Mesenchymal stem cell (in vitro differentiated cells and primary cell): ENCODE results near the gene GSN.
A peak's percentile ranks its signal among the peaks of the same experiment; 100 is the strongest.

Source experiments
- DNase-seq: peaks from one replicate; pipeline ENCODE4 v3.0.0-alpha.2; 2013
- H2AFZ ChIP-seq: one replicate; pipeline ENCODE4 v1.6.1; 2013; ENCODE audit warnings: low read depth, mild to moderate bottlenecking, control low read depth, inconsistent platforms, low read length, moderate library complexity
- H2AK5ac ChIP-seq: 2 replicates; pipeline ENCODE4 v1.6.1; 2013; ENCODE audit warnings: low read length, moderate library complexity, mild to moderate bottlenecking, inconsistent platforms; ENCODE audit not compliant: severe bottlenecking
- H2BK120ac ChIP-seq: one replicate; pipeline ENCODE4 v1.6.1; 2013; ENCODE audit warnings: low read depth, mild to moderate bottlenecking, inconsistent platforms, low read length, moderate library complexity
- H2BK12ac ChIP-seq, 2 experiments: one replicate each; pipeline ENCODE4 v1.6.1; 2013; ENCODE audit warnings: inconsistent platforms in 2 of 2, low read length in 2 of 2, mild to moderate bottlenecking in 2 of 2, moderate library complexity in 2 of 2, control low read depth in 1 of 2
- H2BK15ac ChIP-seq: one replicate; pipeline ENCODE4 v1.6.1; 2013; ENCODE audit warnings: mild to moderate bottlenecking, low read depth, inconsistent platforms; ENCODE audit not compliant: poor library complexity, severe bottlenecking
- H2BK5ac ChIP-seq: 2 replicates; pipeline ENCODE4 v1.6.1; 2013; ENCODE audit warnings: low read depth, mild to moderate bottlenecking, low read length, control low read depth, inconsistent platforms; ENCODE audit not compliant: poor library complexity, severe bottlenecking
- H3K14ac ChIP-seq, 2 experiments: one replicate each; pipeline ENCODE4 v1.6.1; 2013; ENCODE audit warnings: inconsistent platforms in 2 of 2, low read length in 2 of 2, control low read depth in 1 of 2, mild to moderate bottlenecking in 1 of 2, moderate library complexity in 1 of 2
- H3K18ac ChIP-seq, 2 experiments: one replicate each; pipeline ENCODE4 v1.6.1; 2013; ENCODE audit warnings: inconsistent platforms in 2 of 2, low read length in 2 of 2, control low read depth in 1 of 2, low read depth in 1 of 2, mild to moderate bottlenecking in 1 of 2
- H3K23ac ChIP-seq, 2 experiments: one replicate each; pipeline ENCODE4 v1.6.1; 2013; ENCODE audit warnings: inconsistent platforms in 2 of 2, low read length in 2 of 2, mild to moderate bottlenecking in 2 of 2, moderate library complexity in 2 of 2, control low read depth in 1 of 2
- H3K27ac ChIP-seq: 2 replicates; pipeline ENCODE4 v1.5.1; 2013; ENCODE audit warnings: mild to moderate bottlenecking, moderate library complexity, low read length, control low read depth, inconsistent platforms; ENCODE audit not compliant: poor library complexity, severe bottlenecking
- H3K27me3 ChIP-seq, 2 experiments: 2 replicates each; pipeline versions ENCODE4 v1.6.1 to v1.7.0; 2013; ENCODE audit warnings: low read length in 2 of 2, mild to moderate bottlenecking in 2 of 2, moderate library complexity in 2 of 2, control low read depth in 1 of 2, inconsistent platforms in 1 of 2; ENCODE audit not compliant: control insufficient read depth in 1 of 2, insufficient read depth in 1 of 2
- H3K36me3 ChIP-seq, 2 experiments: 2 replicates each; pipeline versions ENCODE4 v1.6.1 to v1.7.0; 2013; ENCODE audit warnings: low read length in 2 of 2, control low read depth in 1 of 2, inconsistent platforms in 1 of 2, low read depth in 1 of 2, mild to moderate bottlenecking in 1 of 2; ENCODE audit not compliant: insufficient read depth in 2 of 2, control insufficient read depth in 1 of 2
- H3K4ac ChIP-seq, 2 experiments: one replicate each; pipeline ENCODE4 v1.6.1; 2013; ENCODE audit warnings: inconsistent platforms in 2 of 2, low read length in 2 of 2, mild to moderate bottlenecking in 2 of 2, moderate library complexity in 2 of 2, control low read depth in 1 of 2, low read depth in 1 of 2
- H3K4me1 ChIP-seq: 2 replicates; pipeline ENCODE4 v1.6.1; 2013; ENCODE audit warnings: low read depth, low read length, control low read depth; ENCODE audit not compliant: control insufficient read depth, insufficient read depth
- H3K4me2 ChIP-seq: 2 replicates; pipeline ENCODE4 v1.6.1; 2013; ENCODE audit warnings: low read length, mild to moderate bottlenecking, inconsistent platforms; ENCODE audit not compliant: poor library complexity, severe bottlenecking
- H3K4me3 ChIP-seq, 2 experiments: 2 replicates each; pipeline versions ENCODE4 v1.5.1 to v1.7.0; 2013; ENCODE audit warnings: low read length in 2 of 2, mild to moderate bottlenecking in 2 of 2, control low read depth in 1 of 2, low read depth in 1 of 2; ENCODE audit not compliant: insufficient read depth in 1 of 2
- H3K79me1 ChIP-seq: replicated peaks from 2 replicates; pipeline ENCODE4 v1.6.1; 2013; ENCODE audit warnings: mild to moderate bottlenecking, control low read depth, low read length, inconsistent platforms; ENCODE audit not compliant: poor library complexity, severe bottlenecking
- H3K9ac ChIP-seq: 2 replicates; pipeline ENCODE4 v1.7.0; 2013; ENCODE audit warnings: mild to moderate bottlenecking, low read length, moderate library complexity
- H3K9me3 ChIP-seq: 2 replicates; pipeline ENCODE4 v1.7.0; 2013; ENCODE audit warnings: mild to moderate bottlenecking, low read length; ENCODE audit not compliant: control insufficient read depth
- H4K8ac ChIP-seq: one replicate; pipeline ENCODE4 v1.6.1; 2013; ENCODE audit warnings: inconsistent platforms, mild to moderate bottlenecking, low read length, moderate library complexity
- H4K91ac ChIP-seq: one replicate; pipeline ENCODE4 v1.6.1; 2013; ENCODE audit warnings: mild to moderate bottlenecking, low read length, inconsistent platforms
- WGBS: methylation state at CpG from one replicate; pipeline ENCODE4 v1.1.7; 2013; ENCODE audit warnings: mixed read lengths; 5-methylcytosine and 5-hydroxymethylcytosine counted together

GSN gene

DNA sequence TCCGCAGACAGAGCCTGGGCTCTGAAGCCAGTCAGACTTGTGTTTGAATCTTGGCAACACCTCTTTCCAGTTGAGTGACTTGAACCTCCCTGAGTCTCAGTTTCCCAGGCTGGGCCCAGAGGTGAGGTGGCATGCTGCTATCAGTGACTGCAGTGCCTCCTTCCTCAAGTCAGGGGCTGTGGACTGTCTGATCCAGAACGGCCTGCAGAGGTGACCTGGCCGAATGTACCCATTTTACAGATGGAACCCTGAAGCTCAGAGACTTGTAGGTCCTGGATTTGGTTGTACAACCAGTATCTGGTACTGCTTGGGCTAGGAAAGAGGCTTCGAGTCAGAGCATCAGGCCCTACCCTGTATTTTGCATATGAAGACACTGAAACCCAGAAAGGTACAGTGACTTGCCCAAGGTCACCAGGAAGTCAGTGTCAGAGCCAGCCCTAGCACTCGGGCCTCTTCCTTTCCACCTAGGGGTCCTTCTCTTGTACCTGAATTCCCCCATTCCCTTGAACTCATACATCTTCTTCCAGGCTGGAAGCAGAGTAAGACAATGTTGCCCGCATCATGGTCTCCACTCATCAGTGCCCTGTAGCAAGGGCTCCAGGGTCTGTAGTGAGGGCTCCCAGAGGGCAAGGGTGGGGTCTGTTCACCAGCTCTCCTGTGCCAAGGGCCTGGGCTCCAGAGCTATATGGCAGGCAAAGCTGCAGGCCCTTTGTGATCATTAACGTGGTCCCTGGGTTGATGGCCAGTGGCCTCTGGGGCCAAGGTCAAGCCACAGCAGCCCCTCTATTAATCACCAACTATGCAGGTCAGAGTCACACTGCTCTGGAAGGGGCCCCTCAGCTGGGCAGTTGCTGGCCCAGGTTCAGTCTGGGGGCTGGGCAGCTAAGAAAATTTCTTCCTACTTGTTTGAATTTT lies 28.5 kb downstream of the GSN start:
- Histone ChIP-seq H3K23ac (no peak overlapping the region), H2BK120ac (no peak overlapping the region), H2BK5ac (no peak overlapping the region), H3K27me3 (no peaks in the 10 kb centered on the region), H3K4me3 (no peak overlapping the region), H3K79me1 (peaks cover 55% of the 10 kb centered on the region), H3K36me3 (peaks cover 26 to 37% of the 10 kb centered on the region in 2 experiments), H2BK12ac (peak overlapping the region in 1 of 2 experiments; percentile 24), H3K4ac (peak overlapping the region in 1 of 2 experiments; percentile 26), H3K14ac (no peak overlapping the region), H4K8ac (peak overlapping the region; percentile 50), H2AFZ (no peak overlapping the region), H3K9ac (peak overlapping the region; percentile 56), H4K91ac (no peak overlapping the region), H3K9me3 (no peaks in the 10 kb centered on the region), H3K4me2 (peak overlapping the region; percentile 3), H3K18ac (peak overlapping the region; percentile 52 to 54), H3K27ac (peak overlapping the region; percentile 17), H3K4me1 (peaks cover 42% of the 10 kb centered on the region), H2BK15ac (peak overlapping the region; percentile 32), H2AK5ac (peak overlapping the region; percentile 15)
- WGBS: 76% methylated on average over 7 of the region's 7 CpGs
- no peak for DNase-seq

GRCh38 chr9:121297389-121297788 lies 29.4 kb downstream of the GSN start:
- WGBS: 75% methylated on average over 2 of the region's 4 CpGs
- no peak overlapping the region for H4K91ac ChIP-seq

DNA sequence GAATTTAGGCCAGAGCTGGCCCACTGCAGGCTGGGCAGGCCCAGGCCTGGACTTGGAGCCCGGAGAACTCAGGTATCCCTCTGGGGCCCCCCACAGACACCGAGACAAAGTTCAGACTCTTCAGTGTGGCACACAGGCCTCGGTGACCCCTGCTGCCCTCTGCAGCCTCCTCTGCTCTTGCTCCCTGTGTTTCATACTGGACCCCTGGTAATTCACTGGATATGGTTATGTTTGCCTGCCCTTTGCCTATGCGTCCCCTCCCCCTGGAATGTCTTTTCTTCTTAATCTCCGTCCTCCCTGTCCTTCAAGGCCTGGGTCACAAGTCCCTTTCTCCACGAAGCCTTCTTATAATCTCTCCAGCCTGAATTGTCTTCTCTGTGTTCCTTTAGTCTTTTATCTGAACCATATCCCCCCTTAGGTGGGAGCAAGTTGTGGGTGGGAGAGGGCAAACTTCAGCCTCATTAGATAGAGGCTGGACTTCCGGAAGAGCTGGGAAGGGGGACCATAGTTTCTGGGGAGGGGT lies 30.1 kb downstream of the GSN start:
- Histone ChIP-seq H2AFZ (no peak overlapping the region), H3K4ac (peak overlapping the region in 1 of 2 experiments; percentile 37), H2BK120ac (peak overlapping the region; percentile 64), H3K4me3 (no peak overlapping the region), H3K4me2 (peak overlapping the region; percentile 11), H4K8ac (no peak overlapping the region), H3K18ac (peak overlapping the region in 1 of 2 experiments; percentile 73), H3K79me1 (peaks cover 55% of the 10 kb centered on the region), H3K27ac (peak overlapping the region; percentile 35), H3K9ac (peak overlapping the region; percentile 83), H2BK5ac (no peak overlapping the region), H3K27me3 (no peaks in the 10 kb centered on the region), H3K36me3 (peaks cover 32 to 41% of the 10 kb centered on the region in 2 experiments), H2AK5ac (peak overlapping the region; percentile 82), H3K9me3 (no peaks in the 10 kb centered on the region), H3K4me1 (peaks cover 43% of the 10 kb centered on the region), H2BK15ac (peak overlapping the region; percentile 70), H2BK12ac (peak overlapping the region; percentile 6 to 31), H3K23ac (peak overlapping the region in 1 of 2 experiments; percentile 42), H3K14ac (no peak overlapping the region), H4K91ac (peak overlapping the region; percentile 54)
- WGBS: 51% methylated on average over 4 of the region's 7 CpGs
- no peak for DNase-seq

More at GRCh38 chr9:121297389-121297788, 29.4 kb downstream of the GSN start:
- peaks cover 32 to 41% of the 10 kb centered on the region in 2 experiments for H3K36me3 ChIP-seq
- H3K9ac ChIP-seq: no peak overlapping the region
- peak overlapping the region; percentile 1 for H3K27ac ChIP-seq
- H3K4ac ChIP-seq: no peak overlapping the region
- no peaks in the 10 kb centered on the region for H3K27me3 ChIP-seq
- H4K8ac ChIP-seq: no peak overlapping the region
- no peak overlapping the region for H2AFZ ChIP-seq
- H2BK5ac ChIP-seq: no peak overlapping the region
- peak overlapping the region in 1 of 2 experiments; percentile 14 for H3K23ac ChIP-seq
- peak overlapping the region in 1 of 2 experiments; percentile 15 for H2BK12ac ChIP-seq
- H2BK120ac ChIP-seq: no peak overlapping the region
- no peak for DNase-seq
- no peak overlapping the region for H3K4me3 ChIP-seq
- no peak overlapping the region for H2AK5ac ChIP-seq
- no peak overlapping the region for H3K14ac ChIP-seq
- no peak overlapping the region for H3K4me2 ChIP-seq
- no peak overlapping the region for H2BK15ac ChIP-seq
- peaks cover 43% of the 10 kb centered on the region for H3K4me1 ChIP-seq
- no peak overlapping the region for H3K18ac ChIP-seq
- H3K79me1 ChIP-seq: peaks cover 55% of the 10 kb centered on the region
- no peaks in the 10 kb centered on the region for H3K9me3 ChIP-seq
